Measurements from ENCODE around the gene ELP6. TPM values are rescaled to one million over a fixed set of nuclear protein-coding genes. Genes with fewer than 3 reads are reported as not detected.

Gene ELP6
- total and polyA plus RNA-seq, 2 donors (not counting 1 experiment from before 2014, with no cell fraction given) = 29.4 to 32.0 TPM

- Histone ChIP-seq H3K27ac (ENCODE audit: low read length in 2 of 2) (peak overlapping the region; percentile 80 to 81), H3K9me3 (ENCODE audit: control extremely low read depth in 1 of 3, control insufficient read depth in 2 of 3, insufficient read depth in 1 of 3, low read length in 2 of 3) (no peaks in the 10 kb centered on the region), H3K79me2 (ENCODE audit: control insufficient read depth, insufficient read depth, low read length) (peaks cover 53% of the 10 kb centered on the region), H4K20me1 (ENCODE audit: control insufficient read depth, insufficient read depth, low read length, poor library complexity, severe bottlenecking) (peaks cover 10% of the 10 kb centered on the region), H3K27me3 (replicated peaks in 1 of 4; ENCODE audit: control extremely low read depth in 1 of 4, control insufficient read depth in 3 of 4, insufficient read depth in 4 of 4, low read length in 3 of 4) (no peaks in the 10 kb centered on the region), H3K36me3 (replicated peaks in 1 of 2; ENCODE audit: control extremely low read depth in 1 of 2, control insufficient read depth in 1 of 2, extremely low read depth in 1 of 2, insufficient read depth in 2 of 2, low read length in 1 of 2) (no peaks in the 10 kb centered on the region), H3K4me2 (replicated peaks; ENCODE audit: low read depth, low read length, poor library complexity, severe bottlenecking) (peak overlapping the region; percentile 77), H3K9ac (ENCODE audit: low read length) (peak overlapping the region; percentile 80), H3K4me1 (ENCODE audit: control insufficient read depth in 2 of 2, insufficient read depth in 2 of 2, low read length in 2 of 2) (peaks cover 15 to 24% of the 10 kb centered on the region in 2 donors), H2AFZ (ENCODE audit: insufficient read depth, low read depth, low read length, poor library complexity, severe bottlenecking) (peak overlapping the region; percentile 93), H3K4me3 (ENCODE audit: control extremely low read depth in 1 of 5, extremely low read depth in 1 of 5, insufficient read depth in 1 of 5, low read depth in 2 of 5, low read length in 4 of 5) (peak overlapping the region; percentile 9 to 86 (median 78))
- DNase-seq (no peak), ATAC-seq (ENCODE audit: low read depth) (no peak)
- ChIA-PET CTCF (interaction anchor here (1.0 to 2.7 kb wide), 5 partner anchors 16 to 771 kb away, joined by 3 to 36 read pairs (median 5); no protein-coding TSS in a partner anchor), POLR2A (no interaction called here)
- Mint-ChIP-seq H3K9me3 (ENCODE audit: insufficient read depth) (no peaks in the 10 kb centered on the region), H3K27me3 (no peaks in the 10 kb centered on the region), H3K4me3 (peak overlapping the region; percentile 93), H3K27ac (peak overlapping the region; percentile 97), H3K4me1 (peaks cover 34% of the 10 kb centered on the region)
- intact Hi-C loops (cut with micrococcal nuclease) = loop anchor here (5.0 to 10.0 kb wide), 2 partner anchors 309 to 1479 kb away; partner anchors contain the start of genes FYCO1 and SMARCC1
- no peak for TF ChIP-seq EZH2 (IDR thresholded peaks at IDR 0.05; ENCODE audit: borderline replicate concordance, insufficient read depth, low read depth, low read length, poor library complexity, severe bottlenecking)
- TF ChIP-seq CTCF (IDR thresholded peaks at IDR 0.05) = no peak
- WGBS (ENCODE audit: insufficient coverage) = no CpG with 5 or more reads among the region's 5 CpGs
Measured at GRCh38 chr3:47476330-47476626, 37.2 kb downstream of the ELP6 start.

- peak within 1 kb of the TSS; percentile 93 for H2AFZ ChIP-seq (ENCODE audit: insufficient read depth, low read depth, low read length, poor library complexity, severe bottlenecking)
- peaks cover 10% of the 10 kb centered on the region for H4K20me1 ChIP-seq (ENCODE audit: control insufficient read depth, insufficient read depth, low read length, poor library complexity, severe bottlenecking)
- no peaks in the 10 kb centered on the region for H3K27me3 Mint-ChIP-seq
- peak within 1 kb of the TSS; percentile 80 for H3K9ac ChIP-seq (ENCODE audit: low read length)
- intact Hi-C loops (cut with micrococcal nuclease) = loop anchor here (1.0 to 10.0 kb wide), 8 partner anchors 38 to 1478 kb away; partner anchors contain the start of genes ELP6, FYCO1, KIF9 and KLHL18
- no peaks in the 10 kb centered on the region for H3K9me3 ChIP-seq (ENCODE audit: control extremely low read depth in 1 of 3, control insufficient read depth in 2 of 3, insufficient read depth in 1 of 3, low read length in 2 of 3)
- peaks cover 57% of the 10 kb centered on the region for H3K79me2 ChIP-seq (ENCODE audit: control insufficient read depth, insufficient read depth, low read length)
- H3K4me2 ChIP-seq (replicated peaks; ENCODE audit: low read depth, low read length, poor library complexity, severe bottlenecking) = peak within 1 kb of the TSS; percentile 77
- H3K4me1 Mint-ChIP-seq = peaks cover 34% of the 10 kb centered on the region
- peak within 1 kb of the TSS; percentile 80 to 81 for H3K27ac ChIP-seq (ENCODE audit: low read length in 2 of 2)
- TF ChIP-seq CTCF (IDR thresholded peaks at IDR 0.05) (peak; percentile 97), EZH2 (IDR thresholded peaks at IDR 0.05; ENCODE audit: borderline replicate concordance, insufficient read depth, low read depth, low read length, poor library complexity, severe bottlenecking) (no peak)
- H3K27me3 ChIP-seq (replicated peaks in 1 of 4; ENCODE audit: control extremely low read depth in 1 of 4, control insufficient read depth in 3 of 4, insufficient read depth in 4 of 4, low read length in 3 of 4) = no peaks in the 10 kb centered on the region
- peaks cover 15 to 24% of the 10 kb centered on the region in 2 donors for H3K4me1 ChIP-seq (ENCODE audit: control insufficient read depth in 2 of 2, insufficient read depth in 2 of 2, low read length in 2 of 2)
- H3K36me3 ChIP-seq (replicated peaks in 1 of 2; ENCODE audit: control extremely low read depth in 1 of 2, control insufficient read depth in 1 of 2, extremely low read depth in 1 of 2, insufficient read depth in 2 of 2, low read length in 1 of 2) = no peaks in the 10 kb centered on the region
- POLR2A ChIA-PET = interaction anchor here (0.7 to 1.6 kb wide), 3 partner anchors 55 to 938 kb away, joined by 3 to 5 read pairs (median 4); no protein-coding TSS in a partner anchor
- 1% methylated on average over 86 of the region's 88 CpGs for WGBS (ENCODE audit: insufficient coverage)
- H3K4me3 ChIP-seq (ENCODE audit: control extremely low read depth in 1 of 5, extremely low read depth in 1 of 5, insufficient read depth in 1 of 5, low read depth in 2 of 5, low read length in 4 of 5) = peak within 1 kb of the TSS; percentile 68 to 94 (median 81)
- H3K27ac Mint-ChIP-seq = peak within 1 kb of the TSS; percentile 97
- DNase-seq (peak; percentile 97), ATAC-seq (ENCODE audit: low read depth) (peak; percentile 94)
- CTCF ChIA-PET = interaction anchor here (0.9 to 2.7 kb wide), 9 partner anchors 16 to 770 kb away, joined by 3 to 36 read pairs (median 3); no protein-coding TSS in a partner anchor
- no peaks in the 10 kb centered on the region for H3K9me3 Mint-ChIP-seq (ENCODE audit: insufficient read depth)
- H3K4me3 Mint-ChIP-seq = peak within 1 kb of the TSS; percentile 93
Measured at GRCh38 chr3:47475570-47476329, 37.8 kb downstream of the ELP6 start, which contains the start of gene SCAP. Gene SCAP, minus strand, starts transcription at chr3:47475941. Its CDS starts 32,948 bp downstream, at chr3:47442993.

Data from B cell (primary cell).